K562 (cell line): ENCODE results near the gene AMBRA1. TPM values are rescaled to one million over a fixed set of nuclear protein-coding genes. Genes with fewer than 3 reads are reported as not detected.

ENCODE experiments used
- ATAC-seq: fragments of 200-7000 bp; cut with Tn5 transposase; 3 replicates; pipeline ENCODE4 v1.9.1; 2020; ENCODE audit warnings: moderate library complexity
- BruUV-seq: library from RNA; stranded (reverse); fragments of 400-500 nt; replicated peaks from 2 replicates; lab custom pipeline; 2021; lab: Mats Ljungman, UMichigan
- CTCF ChIA-PET: fragments of 300-600 bp; formaldehyde crosslinking; extraction: SDS; loops from one replicate; lab custom pipeline; 2021; ENCODE audit warnings: low intra/inter-chr PET ratio; lab: Yijun Ruan, JAX
- POLR2A ChIA-PET: fragments of 300-600, 350-650 bp; sonication (Branson Sonifier 250); formaldehyde crosslinking; extraction: SDS; loops from one replicate; lab custom pipeline; 2021; ENCODE audit warnings: antibody characterized with exemption, inconsistent platforms; lab: Yijun Ruan, JAX
- DNase-seq, 4 experiments: peaks; one replicate each; pipeline versions ENCODE4 v3.0.0 to v3.0.0-alpha.2; 2011 to 2018; ENCODE audit warnings: low spot score in 3 of 4, mixed read lengths in 3 of 4; ENCODE audit errors: extremely low read depth in 1 of 4
- FAIRE-seq: peaks from 2 replicates; lab custom pipeline; 2011; peaks lifted over from hg19 to GRCh38; lab: Jason Lieb, UNC
- H2AFZ ChIP-seq: 2 replicates; pipeline ENCODE4 v1.6.0; 2011; ENCODE audit warnings: low read depth, low read length, control low read depth, inconsistent platforms
- H3K27ac ChIP-seq: fragments of 200-600 bp; 3 replicates; pipeline ENCODE4 v1.8.0; 2011; ENCODE audit warnings: low read depth, mild to moderate bottlenecking, control low read depth, inconsistent platforms, low read length, moderate library complexity, mixed read lengths; ENCODE audit errors: extremely low read depth
- H3K27me3 ChIP-seq, 2 experiments: fragments of 300-600 bp in 1 of 2; 2 replicates in 1 of 2; 3 replicates in 1 of 2; pipeline versions ENCODE4 v1.6.0 to v1.8.0; 2011; ENCODE audit warnings: inconsistent platforms in 2 of 2, low read length in 2 of 2, mild to moderate bottlenecking in 1 of 2, mixed read lengths in 1 of 2, moderate library complexity in 1 of 2; ENCODE audit not compliant: control insufficient read depth in 2 of 2, insufficient read depth in 2 of 2
- H3K36me3 ChIP-seq: fragments of 300-600 bp; 3 replicates; pipeline ENCODE4 v1.8.0; 2011; ENCODE audit warnings: mild to moderate bottlenecking, low read length, inconsistent platforms; ENCODE audit not compliant: control insufficient read depth, insufficient read depth
- H3K4me1 ChIP-seq, 2 experiments: fragments of 200-600 bp in 1 of 2; replicated peaks in 1 of 2; 2 replicates in 1 of 2; 3 replicates in 1 of 2; pipeline versions ENCODE4 v1.5.1 to v1.8.0; 2011; ENCODE audit warnings: inconsistent platforms in 2 of 2, low read length in 2 of 2, mild to moderate bottlenecking in 1 of 2, mixed read lengths in 1 of 2, moderate library complexity in 1 of 2; ENCODE audit not compliant: control insufficient read depth in 2 of 2, insufficient read depth in 2 of 2
- H3K4me2 ChIP-seq: 2 replicates; pipeline ENCODE4 v1.6.1; 2011; ENCODE audit warnings: low read length, control low read depth, inconsistent platforms, mixed read lengths; ENCODE audit not compliant: insufficient read depth
- H3K4me3 ChIP-seq: fragments of 200-600 bp; sonication (generic), shearing (Covaris generic); 2 replicates; pipeline ENCODE4 v1.5.1; 2016; ENCODE audit warnings: control low read depth, inconsistent platforms
- H3K79me2 ChIP-seq: fragments of 200-600 bp; 3 replicates; pipeline ENCODE4 v1.8.0; 2011; ENCODE audit warnings: low read length, inconsistent platforms; ENCODE audit not compliant: control insufficient read depth, insufficient read depth
- H3K9ac ChIP-seq, 2 experiments: 2 replicates each; pipeline versions ENCODE4 v1.6.0 to v1.6.1; 2011; ENCODE audit warnings: low read depth in 2 of 2, low read length in 2 of 2, control low read depth in 1 of 2, inconsistent platforms in 1 of 2, mild to moderate bottlenecking in 1 of 2, mixed read lengths in 1 of 2; ENCODE audit not compliant: insufficient read depth in 1 of 2
- H3K9me1 ChIP-seq: one replicate; pipeline ENCODE4 v1.6.0; 2011; ENCODE audit warnings: inconsistent platforms, mild to moderate bottlenecking, low read length, moderate library complexity; ENCODE audit not compliant: control insufficient read depth, insufficient read depth
- H3K9me3 ChIP-seq: replicated peaks from 2 replicates; pipeline ENCODE4 v1.5.1; 2011; ENCODE audit warnings: low read depth, low read length, inconsistent platforms; ENCODE audit not compliant: control insufficient read depth, insufficient read depth
- H4K20me1 ChIP-seq: replicated peaks from 2 replicates; pipeline ENCODE4 v1.6.1; 2011; ENCODE audit warnings: low read length, inconsistent platforms, mixed read lengths; ENCODE audit not compliant: control insufficient read depth, insufficient read depth
- ATF7 ChIP-seq: fragments of 450-650 bp; IDR thresholded peaks from 2 replicates; pipeline ENCODE4 v1.7.1; 2014; ENCODE audit warnings: mild to moderate bottlenecking, moderate library complexity
- BCL6 ChIP-seq: fragments of 250-450 bp; sonication (Bioruptor Pico); IDR thresholded peaks from 2 replicates; pipeline ENCODE4 v1.4.0; 2020
- CREM ChIP-seq: IDR thresholded peaks from 2 replicates; pipeline ENCODE4 v1.6.1; 2014; ENCODE audit warnings: antibody characterized with exemption, low read depth
- FOXK2 ChIP-seq, 2 experiments: fragments of 450-650 bp; IDR thresholded peaks in 1 of 2; conservative IDR thresholded peaks in 1 of 2; 2 replicates each; pipeline ENCODE4 v1.6.1; 2016; ENCODE audit warnings: low read depth in 2 of 2, mild to moderate bottlenecking in 1 of 2
- HMG20A ChIP-seq: fragments of 450-650 bp; formaldehyde crosslinking; conservative IDR thresholded peaks from 2 replicates; pipeline ENCODE4 v1.4.0; 2020; ENCODE audit warnings: mild to moderate bottlenecking, mixed read lengths
- MCM7 ChIP-seq, 2 experiments: fragments of 450-650 bp; IDR thresholded peaks; 2 replicates each; pipeline ENCODE4 v1.6.1; 2016 to 2018
- MEF2D ChIP-seq: conservative IDR thresholded peaks from 2 replicates; pipeline ENCODE4 v1.6.1; 2016; ENCODE audit warnings: low read depth, missing genetic modification characterization, missing compliant biosample characterization
- NR1H2 ChIP-seq: sonication (generic); formaldehyde crosslinking; IDR thresholded peaks from 2 replicates; pipeline ENCODE4 v1.4.0; 2020; ENCODE audit warnings: mild to moderate bottlenecking, missing genetic modification reagents
- PBX2 ChIP-seq, 2 experiments: IDR thresholded peaks in 1 of 2; conservative IDR thresholded peaks in 1 of 2; 2 replicates each; pipeline ENCODE4 v1.6.1; 2016; ENCODE audit warnings: low read depth in 2 of 2, mild to moderate bottlenecking in 1 of 2, missing compliant biosample characterization in 1 of 2, missing genetic modification characterization in 1 of 2, moderate library complexity in 1 of 2
- RERE ChIP-seq: sonication (generic); formaldehyde crosslinking; IDR thresholded peaks from 2 replicates; pipeline ENCODE4 v1.8.0; 2023; ENCODE audit warnings: missing genetic modification reagents, mild to moderate bottlenecking, borderline replicate concordance
- ZNF133 ChIP-seq: fragments of 250-450 bp; sonication (Bioruptor Pico); IDR thresholded peaks from 2 replicates; pipeline ENCODE4 v1.4.0; 2020; ENCODE audit warnings: mild to moderate bottlenecking
- ZNF3 ChIP-seq: fragments of 250-450 bp; sonication (Bioruptor Pico); IDR thresholded peaks from 2 replicates; pipeline ENCODE4 v1.5.0; 2021; ENCODE audit warnings: mild to moderate bottlenecking, moderate library complexity
- ZNF398 ChIP-seq: fragments of 250-450 bp; sonication (Bioruptor Pico); IDR thresholded peaks from 2 replicates; pipeline ENCODE4 v1.8.0; 2021; ENCODE audit warnings: moderate library complexity, mild to moderate bottlenecking, inconsistent platforms
- WGBS: fragments of 100-300 bp; shearing (Covaris generic); methylation state at CpG from one replicate; pipeline ENCODE4 v1.1.6; 2016; ENCODE audit warnings: low coverage, mixed read lengths; ENCODE audit not compliant: insufficient coverage; ENCODE audit errors: missing lambda C conversion rate; 5-methylcytosine and 5-hydroxymethylcytosine counted together
- in situ Hi-C: fragments of 300-500 bp; cut with MboI; formaldehyde crosslinking; loops from 4 replicates; pipeline ENCODE4 v1.15.0; 2018; ENCODE audit warnings: inconsistent platforms, mixed read lengths
- intact Hi-C: fragments of 100-400 bp; cut with micrococcal nuclease; formaldehyde crosslinking; loops from 2 replicates; pipeline ENCODE4 v1.14.2; 2022
- polyA plus RNA-seq, 8 experiments: library from polyadenylated mRNA; depleted of rRNA in 4 of 8; stranded (reverse) in 5 of 8; unstranded in 3 of 8; fragments of >200 nt; fragmentation: Nextera tagmentation in 2 of 8; fragmentation: Illumina TruSeq in 1 of 8; extraction: Ambion mirVana in 2 of 8; extraction: Trizol in 1 of 8; gene quantifications; 2 replicates each; pipeline versions ENCODE4 v1.2.1 to v1.2.3, GENCODE V29; 2011 to 2014; ENCODE audit warnings: inconsistent platforms in 1 of 8, missing spikeins in 1 of 8
- total RNA-seq, 7 experiments: library from RNA; depleted of rRNA in 6 of 7; stranded (reverse); fragments of >200 nt in 6 of 7; fragmentation: Illumina TruSeq in 2 of 7; extraction: Trizol in 2 of 7; gene quantifications; 2 replicates each; pipeline versions ENCODE4 v1.2.1 to v1.2.3, GENCODE V29; 2011 to 2021; ENCODE audit warnings: low replicate concordance in 1 of 7

Gene AMBRA1
- total and polyA plus RNA-seq, 9 of the 15 experiments (the other 6 are each of a cell fraction or from before 2014, with no cell fraction given), result 0.15 to 24.5 (median 13.0) TPM

DNA sequence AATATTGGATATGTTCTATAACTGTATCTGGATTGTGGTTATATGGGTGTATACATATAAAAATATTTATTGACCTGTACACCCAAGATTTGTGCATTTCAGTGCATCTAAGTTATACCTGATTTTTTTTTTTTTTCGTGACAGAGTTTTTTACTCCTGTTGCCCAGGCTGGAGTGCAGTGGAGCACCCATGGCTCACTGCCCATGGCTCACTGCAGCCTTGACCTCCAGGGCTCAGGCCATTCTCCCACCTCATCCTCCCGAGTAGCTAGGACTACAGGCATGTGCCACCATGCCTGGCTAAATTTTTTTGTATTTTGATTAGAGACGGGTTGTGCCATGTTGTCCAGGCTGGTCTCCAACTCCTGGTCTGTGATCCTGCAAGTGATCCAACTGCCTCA is 47.8 kb upstream of the AMBRA1 start:
- POLR2A ChIA-PET, result interaction anchor here (1.1 kb wide), 1 partner anchor 48 kb away, joined by 4 read pairs; the partner anchor contains the start of gene AMBRA1

More for the DNA sequence above, 47.8 kb upstream of the AMBRA1 start:
- intact Hi-C loops, result no loop called here
- no peaks in the 10 kb centered on the region for H4K20me1 ChIP-seq
- in situ Hi-C loops, result no loop called here
- TF ChIP-seq FOXK2 (conservative IDR thresholded peaks at IDR 0.05 in 1 of 2, IDR thresholded peaks at IDR 0.05 in 1 of 2; ENCODE audit: low read depth in 2 of 2) (no peak), ATF7 (no peak), HMG20A (no peak), BCL6 (no peak), MEF2D (tag) (no peak), ZNF3 (CRISPR knock-in tag) (no peak), PBX2 (CRISPR knock-in tag; IDR thresholded peaks at IDR 0.05; ENCODE audit: low read depth) (no peak), PBX2 (tag; conservative IDR thresholded peaks at IDR 0.05; ENCODE audit: low read depth) (no peak), NR1H2 (no peak), RERE (CRISPR knock-in tag) (no peak), CREM (no peak), MCM7 (IDR thresholded peaks at IDR 0.05) (no peak), ZNF398 (CRISPR knock-in tag) (no peak), ZNF133 (no peak)
- no peak overlapping the region for H3K9ac ChIP-seq
- no peaks in the 10 kb centered on the region for H3K9me3 ChIP-seq
- peaks cover 34% of the 10 kb centered on the region for H3K36me3 ChIP-seq
- no peak overlapping the region for H2AFZ ChIP-seq
- FAIRE-seq (no peak), ATAC-seq (no peak), DNase-seq (no peak)
- no peaks in the 10 kb centered on the region for H3K27me3 ChIP-seq
- CTCF ChIA-PET, result no interaction called here
- H3K9me1 ChIP-seq, result no peaks in the 10 kb centered on the region
- H3K4me2 ChIP-seq, result no peak overlapping the region
- no peak overlapping the region for H3K27ac ChIP-seq
- WGBS, result 87% methylated on average over 3 of the region's 3 CpGs
- H3K79me2 ChIP-seq, result peaks cover 4% of the 10 kb centered on the region; the same call in 1 of the 3 replicates
- no peaks in the 10 kb centered on the region for H3K4me1 ChIP-seq
- no TSS peak for BruUV-seq
- H3K4me3 ChIP-seq, result no peak overlapping the region
